Activated gamma-delta T cell treated with anti-CD3 and anti-CD28 coated beads, Interleukin-2, amount 50 U/mL, for 16 hours (primary cell): ENCODE measurements around the gene C7orf57.
A peak's percentile ranks its signal among the peaks of the same experiment; 100 is the strongest.

ENCODE experiments used
- DNase-seq: peaks from one replicate; pipeline ENCODE4 v3.0.0-alpha.2; 2020; ENCODE audit warnings: low read depth

C7orf57 gene

DNA sequence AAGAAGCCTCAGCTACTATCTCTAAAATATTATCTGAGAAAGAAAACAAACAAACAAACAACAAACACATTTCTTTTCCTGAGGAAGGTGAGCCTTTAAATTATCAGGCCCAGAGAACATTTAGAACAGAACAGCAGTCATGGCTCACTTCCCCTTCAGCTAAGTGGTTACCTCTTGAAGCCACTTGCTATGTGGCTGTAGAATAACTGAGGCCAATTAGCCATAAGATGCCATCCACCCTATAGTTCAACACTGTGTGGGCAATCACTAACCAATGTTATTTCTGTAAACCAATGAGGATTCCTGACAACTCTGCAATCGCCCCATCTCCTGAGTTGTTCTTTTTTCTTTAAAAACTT lies 50.1 kb downstream of the C7orf57 start:
- DNase-seq: no peak

DNA sequence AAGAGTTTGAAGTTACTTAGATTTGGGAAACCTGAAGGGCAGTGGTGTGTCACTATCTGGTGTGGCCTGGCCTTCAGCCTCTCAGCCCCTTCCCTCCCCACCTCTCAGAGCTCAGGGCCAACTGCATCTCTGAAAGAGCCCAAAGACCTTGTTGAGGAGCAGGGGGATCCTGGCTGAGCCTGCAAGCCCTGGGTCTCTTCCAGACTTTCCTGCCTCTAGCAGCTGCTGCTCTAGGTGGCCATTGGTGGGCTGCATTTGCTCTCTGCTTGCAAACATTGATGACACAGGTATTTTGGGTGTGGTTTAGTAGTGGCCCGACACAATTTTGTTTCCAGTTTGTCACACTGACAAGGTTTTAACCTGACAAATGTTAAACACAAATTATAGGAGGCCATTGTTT lies 50.6 kb downstream of the C7orf57 start:
- no peak for DNase-seq

DNA sequence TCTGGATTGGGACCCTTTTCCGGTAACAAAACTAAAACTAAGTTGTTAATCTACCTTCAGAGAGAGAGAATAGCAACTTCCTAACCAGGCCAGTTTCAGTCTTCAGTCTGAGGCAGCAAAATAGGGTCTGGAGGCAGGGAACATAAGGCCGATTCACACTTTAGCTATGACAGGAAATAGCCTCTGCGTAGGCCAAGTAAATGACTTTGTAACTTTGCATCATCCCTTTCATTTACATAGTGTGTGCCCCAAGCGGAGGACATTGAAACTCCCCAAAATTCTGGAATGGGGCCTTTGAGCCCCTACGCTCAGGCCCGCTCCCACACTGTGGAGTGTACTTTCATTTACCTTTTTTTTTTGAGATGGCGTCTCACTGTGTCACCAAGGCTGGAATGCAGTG lies 52.0 kb downstream of the C7orf57 start:
- DNase-seq: no peak

- DNase-seq: no peak
These were observed 53.3 kb downstream of the C7orf57 start for GRCh38 chr7:48088559-48089045.

DNA sequence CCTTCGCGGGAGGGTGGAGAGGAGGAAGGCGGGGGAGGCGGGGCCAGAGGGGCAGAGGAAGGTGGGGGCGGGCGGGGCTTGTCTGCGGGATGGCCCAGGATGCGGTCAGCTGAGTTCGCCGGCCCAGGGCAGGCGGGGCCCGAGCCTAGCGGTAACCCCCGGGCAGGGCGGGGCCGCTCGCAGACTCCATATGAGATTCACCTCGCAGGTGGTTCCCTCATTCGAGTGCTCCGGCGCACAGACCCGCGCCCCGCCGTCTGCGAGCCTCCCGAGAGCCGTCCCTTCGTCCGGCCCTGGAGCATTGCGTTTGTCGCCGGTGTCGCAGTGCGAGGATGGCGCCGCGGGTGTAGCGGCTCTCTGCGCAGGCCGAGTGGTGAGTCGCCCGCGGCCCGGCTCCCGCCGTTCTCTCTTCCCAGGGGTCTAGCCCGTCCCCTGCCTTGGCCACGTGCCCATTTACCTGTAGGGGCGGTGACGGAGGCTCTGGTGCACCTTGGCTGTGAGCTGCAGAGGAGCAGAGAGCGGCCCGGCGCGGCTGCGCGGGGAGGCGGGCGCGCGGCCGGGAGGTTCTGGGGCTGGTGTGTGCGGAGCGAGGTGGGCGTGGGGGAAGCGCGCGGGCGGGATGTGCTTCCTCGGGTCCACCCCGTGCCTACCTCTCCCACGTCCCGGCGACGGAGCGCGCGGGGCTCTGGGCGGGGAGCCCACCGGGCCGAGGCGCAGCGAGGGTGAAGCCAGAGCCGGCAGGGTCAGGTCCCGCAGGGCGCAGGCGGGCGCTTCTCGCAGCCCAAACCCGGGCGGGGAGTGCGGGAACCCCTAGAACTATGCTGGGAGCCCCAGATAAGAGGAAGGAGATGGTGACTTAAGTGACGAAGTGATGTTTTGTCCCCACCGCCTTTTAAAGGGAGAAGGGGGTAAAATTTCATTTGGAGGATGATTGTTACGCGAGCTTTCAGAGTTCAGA lies 54.0 kb downstream of the C7orf57 start, which contains the start of gene UPP1:
UPP1 (plus strand) TSS at position 220 of the 958 bp plus-strand sequence. CDS start 5,519 bp downstream, outside the sequence.
- peak; percentile 86 for DNase-seq

DNA sequence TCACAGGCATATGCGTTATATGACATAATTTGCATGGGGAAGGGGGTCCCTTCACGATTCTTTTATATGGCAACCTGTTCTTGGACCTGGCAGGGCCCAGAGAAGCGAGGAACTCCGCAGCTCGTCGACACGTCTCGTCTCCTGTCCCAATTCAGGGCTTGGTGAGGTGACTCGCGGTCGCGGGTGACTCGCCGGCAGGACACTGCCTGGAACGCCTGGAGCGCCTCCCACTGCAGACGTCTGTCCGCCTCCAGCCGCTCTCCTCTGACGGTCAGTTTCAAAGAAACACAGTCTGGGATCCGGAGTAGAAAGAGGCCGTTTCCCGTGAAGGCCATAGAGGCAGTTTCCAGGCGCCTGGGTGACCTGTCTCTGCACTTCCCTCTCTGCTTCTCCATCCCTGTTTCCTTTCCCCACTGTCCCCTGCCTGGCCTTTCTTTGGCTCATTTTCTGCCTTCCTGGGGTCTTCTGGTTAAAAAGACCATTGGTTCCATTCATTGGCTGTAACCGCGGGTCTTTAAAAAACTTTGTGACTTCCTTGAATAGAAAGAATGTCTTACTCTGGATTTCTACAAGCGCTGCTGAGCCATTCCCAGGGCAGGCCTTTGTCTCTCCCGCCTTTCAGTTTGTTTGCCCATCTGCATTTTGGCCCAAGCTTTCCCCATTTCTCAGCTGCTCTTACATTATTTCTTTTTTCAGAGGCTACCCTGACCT lies 54.9 kb downstream of the C7orf57 start:
- no peak for DNase-seq

GRCh38 chr7:48091506-48092433 lies 56.4 kb downstream of the C7orf57 start:
- DNase-seq: no peak

- DNase-seq: no peak
These were observed 59.5 kb downstream of the C7orf57 start for GRCh38 chr7:48094861-48095293.

DNA sequence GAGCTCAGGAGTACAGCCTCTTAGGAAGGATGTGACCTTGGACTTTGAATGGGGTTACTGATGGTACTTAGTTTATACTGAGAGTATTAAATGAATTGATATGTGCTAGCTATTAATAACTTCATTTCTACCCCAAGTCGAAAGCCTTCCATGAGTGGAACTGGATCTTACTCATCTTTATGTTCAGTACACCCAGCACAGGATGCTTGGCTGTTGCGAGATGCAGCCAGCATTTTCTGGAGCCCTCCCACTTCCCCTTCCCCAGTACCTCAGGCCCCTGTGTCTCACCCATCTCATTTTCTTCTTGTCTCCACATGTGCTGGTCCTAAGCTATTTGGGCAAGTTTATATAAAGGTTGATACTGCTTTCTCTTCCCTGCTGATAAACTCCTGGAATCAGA lies 60.9 kb downstream of the C7orf57 start:
- DNase-seq: no peak

GRCh38 chr7:48097521-48098231 lies 62.3 kb downstream of the C7orf57 start:
- DNase-seq: no peak

GRCh38 chr7:48098846-48099245 lies 63.5 kb downstream of the C7orf57 start:
- no peak for DNase-seq

DNA sequence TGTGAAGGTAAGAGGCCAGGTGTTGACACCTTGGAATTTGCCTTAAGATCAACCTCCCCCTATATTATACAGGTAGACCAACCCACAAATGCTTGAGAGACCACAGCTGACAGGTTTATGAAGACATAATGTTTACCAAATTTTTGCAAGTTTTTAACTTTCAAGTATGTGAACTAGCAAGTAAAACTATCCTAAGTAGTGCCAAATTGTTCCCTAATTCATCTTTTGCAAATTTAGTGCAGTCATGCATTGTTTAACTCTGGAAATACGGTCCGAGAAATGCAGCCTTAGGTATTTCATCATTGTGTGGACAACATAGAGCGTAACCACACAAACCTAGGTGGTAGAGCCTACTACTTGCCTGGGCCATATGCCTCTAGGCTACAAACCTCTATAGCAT lies 64.4 kb downstream of the C7orf57 start:
- no peak for DNase-seq

DNA sequence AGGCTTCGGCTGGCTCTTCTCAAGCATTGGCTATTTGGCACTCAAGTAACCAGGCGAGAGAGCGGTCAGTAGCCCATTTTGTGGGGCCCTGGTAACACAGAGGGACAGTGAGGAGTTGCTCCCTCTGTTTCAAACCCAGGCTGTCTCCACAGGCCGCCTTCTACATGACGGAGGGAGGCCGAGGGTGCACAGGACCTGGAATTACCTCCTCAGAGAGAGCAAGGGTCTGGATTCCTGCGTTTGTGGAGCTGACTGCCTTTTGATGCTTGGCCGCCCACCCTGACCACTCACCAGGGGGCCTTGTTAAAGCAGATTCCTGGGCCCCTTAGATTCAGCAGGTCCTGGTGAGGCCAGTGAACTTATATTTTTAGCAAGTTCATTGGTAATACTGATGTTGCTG lies 66.0 kb downstream of the C7orf57 start:
- no peak for DNase-seq

GRCh38 chr7:48101968-48102367 lies 66.6 kb downstream of the C7orf57 start:
- DNase-seq: no peak

DNA sequence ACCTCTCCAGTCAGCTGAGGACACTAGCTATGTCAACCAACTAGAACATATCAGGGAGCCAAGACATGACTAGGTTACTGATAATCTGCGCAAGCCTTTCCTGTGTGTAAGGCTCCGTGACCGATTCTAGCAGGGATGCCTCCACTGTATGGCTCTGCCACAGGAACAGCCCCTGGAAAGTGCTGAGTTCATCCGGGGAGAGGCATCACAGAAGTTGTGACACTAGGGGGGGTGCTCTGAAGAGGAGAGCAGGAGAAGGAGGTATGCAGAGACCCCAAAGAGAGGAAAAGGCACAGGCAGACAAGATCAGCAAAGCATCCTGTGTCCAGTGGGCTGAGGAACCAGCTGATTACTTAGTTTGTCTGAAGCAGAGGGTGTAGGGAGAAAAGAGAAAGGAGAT lies 67.2 kb downstream of the C7orf57 start:
- DNase-seq: no peak

- no peak for DNase-seq
These were observed 69.7 kb downstream of the C7orf57 start for GRCh38 chr7:48105045-48105444.

DNA sequence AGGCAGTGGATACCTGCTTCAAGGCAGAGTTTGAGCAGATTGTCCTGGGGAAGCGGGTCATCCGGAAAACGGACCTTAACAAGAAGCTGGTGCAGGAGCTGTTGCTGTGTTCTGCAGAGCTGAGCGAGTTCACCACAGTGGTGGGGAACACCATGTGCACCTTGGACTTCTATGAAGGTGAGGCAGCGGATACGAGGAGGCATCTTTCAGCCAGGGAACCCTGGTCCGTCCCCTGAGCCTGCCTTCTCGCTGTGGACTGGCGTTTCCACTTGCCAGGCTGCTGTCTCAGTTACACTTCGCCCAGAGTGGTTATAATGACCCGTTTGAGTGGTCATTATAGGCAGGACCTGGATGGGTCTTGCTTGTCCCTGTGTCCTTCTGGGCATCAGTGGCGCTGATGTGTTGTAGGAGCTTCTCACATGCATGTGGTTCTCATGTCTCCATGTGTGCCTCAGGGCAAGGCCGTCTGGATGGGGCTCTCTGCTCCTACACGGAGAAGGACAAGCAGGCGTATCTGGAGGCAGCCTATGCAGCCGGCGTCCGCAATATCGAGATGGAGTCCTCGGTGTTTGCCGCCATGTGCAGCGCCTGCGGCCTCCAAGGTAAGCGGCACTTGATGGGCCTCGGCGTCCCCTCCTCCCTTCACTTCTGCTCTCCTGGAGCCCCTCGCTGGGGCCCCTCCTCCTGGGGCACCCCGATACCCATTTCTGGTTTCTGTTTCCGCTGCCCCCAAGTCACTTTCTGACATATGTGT lies 71.7 kb downstream of the C7orf57 start:
- no peak for DNase-seq

- DNase-seq: no peak
These were observed 72.7 kb downstream of the C7orf57 start for GRCh38 chr7:48107926-48108472.

DNA sequence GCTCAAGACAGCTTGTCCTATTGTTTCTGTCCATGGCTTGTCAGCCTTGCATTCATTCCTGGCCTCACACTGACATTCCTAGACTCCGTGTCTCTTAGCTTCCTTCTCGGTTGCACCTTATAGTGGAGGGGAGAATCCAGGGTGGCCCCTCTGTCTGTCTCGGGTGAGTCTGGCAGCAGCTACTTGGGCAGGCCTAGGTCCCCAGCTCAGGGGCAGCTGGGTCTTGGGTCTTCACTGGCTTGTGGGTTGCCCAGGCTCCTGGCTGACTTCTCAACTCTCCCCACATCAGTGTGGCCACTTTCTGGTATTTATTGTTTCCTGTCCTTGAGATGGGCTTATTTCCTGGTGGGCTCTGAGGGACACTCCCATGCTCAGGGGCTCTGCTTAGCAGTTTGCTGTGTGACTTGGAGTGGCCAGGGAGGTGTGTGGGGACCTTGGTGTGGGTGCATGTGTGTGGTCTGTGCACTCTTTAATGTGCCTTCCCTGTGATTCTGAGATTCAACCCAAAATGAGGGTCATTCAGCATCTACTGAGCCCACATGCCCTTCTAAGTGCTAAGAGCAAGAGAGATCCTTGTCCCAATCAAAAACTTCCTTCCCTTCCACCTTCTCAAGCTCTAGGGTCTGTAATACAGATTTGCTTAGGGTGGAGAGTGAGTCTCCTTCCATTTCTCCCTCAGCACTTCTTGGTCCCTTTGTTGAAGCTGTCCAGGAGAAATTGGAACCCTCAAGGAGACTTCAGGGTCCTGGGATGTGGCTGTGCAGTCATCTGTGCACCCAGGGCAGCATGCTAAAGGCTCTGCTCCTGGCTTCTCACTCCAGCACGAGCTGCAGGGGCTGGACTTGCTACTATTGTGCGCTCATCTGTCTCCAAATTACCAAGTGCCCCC lies 73.9 kb downstream of the C7orf57 start:
- no peak for DNase-seq
